ENCODE results near the gene ERN1.
A peak's percentile ranks its signal among the peaks of the same experiment; 100 is the strongest.
"Not testable (repeated sequence)": the region's sequence is repeated elsewhere in the genome, so short reads cannot be mapped to it uniquely, and the experiment has no call there.

Gene ERN1

DNA sequence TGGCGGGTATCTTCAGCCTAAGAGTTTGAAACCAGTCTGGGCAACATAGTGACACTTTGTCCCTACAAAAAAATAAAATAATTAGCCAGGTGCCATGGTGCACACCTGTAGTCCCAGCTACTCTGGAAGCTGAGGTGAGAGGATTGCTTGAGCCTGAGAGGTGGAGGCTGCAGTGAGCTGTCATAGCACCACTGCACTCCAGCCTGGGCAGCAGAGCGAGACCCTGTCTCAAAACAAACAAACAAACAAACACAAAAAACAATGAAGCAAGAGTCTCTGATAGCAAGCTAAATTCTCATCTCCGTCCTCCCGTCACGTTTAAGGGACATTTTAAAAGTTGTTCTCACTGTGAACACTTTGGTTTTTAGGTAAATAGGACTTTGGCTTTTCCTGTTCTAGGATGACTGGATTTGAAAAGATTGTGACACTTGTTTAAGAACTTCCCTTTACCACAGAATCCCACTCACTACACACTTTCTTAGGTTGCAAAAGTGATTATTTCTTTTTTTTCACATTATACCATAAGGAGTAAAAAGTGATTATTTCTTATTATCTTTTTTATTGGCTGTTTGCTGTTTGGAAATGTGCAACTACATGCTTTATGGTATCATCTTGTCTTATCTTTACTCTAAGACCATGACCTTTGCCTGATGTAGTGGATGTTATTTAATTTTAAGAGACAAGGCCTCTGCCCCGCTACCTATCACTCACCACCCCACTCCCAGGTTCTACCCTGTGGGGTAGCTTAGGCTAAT, 4.4 kb upstream of the ERN1 start:
- no peak for FAIRE-seq

DNA sequence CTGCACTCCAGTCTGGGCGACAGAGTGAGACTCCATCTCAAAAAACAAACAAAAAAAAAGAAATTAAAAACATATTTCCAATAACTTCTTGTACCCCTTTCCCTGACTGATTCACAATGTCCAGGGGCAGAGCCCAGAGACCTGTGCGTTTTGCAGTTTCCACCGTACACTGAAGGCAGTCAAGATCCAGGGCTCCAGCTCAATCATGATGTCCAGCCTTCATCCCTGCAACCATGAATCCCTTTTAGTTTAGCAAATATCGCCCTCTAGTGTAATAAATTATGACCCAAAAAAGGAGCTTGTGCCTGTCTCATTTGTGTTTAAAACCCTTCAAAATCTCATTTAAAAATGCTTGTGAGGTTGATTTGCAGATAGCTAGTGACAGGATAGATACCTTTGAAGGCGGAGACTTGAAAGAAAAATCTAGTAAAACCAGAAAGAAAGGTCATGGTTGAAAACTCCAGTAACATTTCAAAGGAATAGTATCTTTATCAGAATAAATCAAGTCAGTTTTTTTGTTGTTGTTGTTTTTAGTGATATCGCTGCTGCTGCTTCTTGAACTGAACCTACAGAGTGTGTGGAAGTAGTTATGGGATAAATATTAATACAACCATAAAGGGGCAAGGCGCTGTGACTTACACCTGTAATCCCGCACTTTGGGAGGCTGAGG, 3.7 kb upstream of the ERN1 start:
- FAIRE-seq = peak; percentile 60

DNA sequence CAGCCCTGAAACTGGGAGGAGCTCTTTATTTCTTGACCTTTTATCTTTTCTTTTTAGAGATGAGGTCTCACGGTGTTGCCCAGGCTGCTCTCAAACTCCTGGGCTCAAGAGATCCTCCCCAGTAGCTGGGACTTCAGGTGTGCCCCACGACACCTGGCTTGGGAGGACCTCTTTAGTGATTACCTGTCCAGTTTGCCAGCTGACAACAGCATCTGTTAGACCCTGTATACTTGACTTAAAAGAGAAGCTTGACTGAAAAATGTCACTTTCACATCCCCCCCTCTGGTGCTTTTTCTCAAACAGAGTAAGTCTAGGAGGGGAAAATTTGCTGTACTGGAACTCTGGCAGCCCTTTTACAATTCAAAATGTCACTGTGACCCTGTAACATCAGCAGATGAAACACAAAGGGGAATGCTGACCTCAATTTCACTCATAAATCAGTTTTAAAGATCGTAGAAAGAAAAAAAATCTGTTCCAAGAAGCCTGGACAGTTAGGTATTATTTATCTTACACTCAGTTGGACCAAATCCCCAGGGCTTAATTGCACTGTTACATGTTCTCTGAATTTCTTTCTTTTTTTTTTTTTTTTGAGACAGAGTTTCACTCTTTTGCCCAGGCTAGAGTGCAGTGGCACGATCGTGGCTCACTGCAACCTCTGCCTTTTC, 1.8 kb upstream of the ERN1 start:
- peak; percentile 96 for FAIRE-seq

DNA sequence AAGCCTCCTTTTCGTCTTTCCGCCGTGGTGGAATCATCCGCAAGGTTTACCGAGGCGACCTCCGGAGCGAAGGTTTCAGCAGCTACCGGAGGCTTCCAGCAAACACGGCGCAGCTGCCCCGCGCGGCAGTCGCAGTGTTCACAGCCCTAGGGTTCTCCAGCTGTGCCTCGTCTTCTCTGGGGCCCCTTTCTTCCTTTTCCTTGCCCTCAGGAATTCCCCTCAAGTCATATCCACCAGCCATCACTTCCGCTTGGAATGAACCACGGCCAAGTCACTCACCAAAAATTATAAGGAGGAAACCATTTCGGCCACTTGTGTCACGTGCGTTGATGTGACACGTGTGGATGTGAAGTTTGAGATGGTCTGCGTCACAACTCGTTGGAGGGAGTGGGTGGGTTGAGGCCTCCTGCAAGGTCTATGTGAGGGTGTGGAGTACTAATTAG, 636 bp upstream of the ERN1 start:
- FAIRE-seq = no peak

DNA sequence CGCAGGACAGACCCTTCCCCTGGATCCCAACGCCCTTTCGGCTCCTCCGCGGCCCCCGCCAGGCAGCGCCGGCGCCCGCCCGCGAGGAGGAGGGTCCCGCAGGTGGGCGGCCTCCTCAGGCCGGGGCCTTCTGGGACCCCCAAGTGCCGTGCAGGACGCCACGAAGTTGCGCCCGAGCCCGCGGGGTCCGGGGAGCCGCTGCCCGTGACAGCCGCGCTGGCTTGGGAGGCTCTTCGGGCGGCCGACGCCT, 504 bp downstream of the ERN1 start:
- FAIRE-seq = no peak

DNA sequence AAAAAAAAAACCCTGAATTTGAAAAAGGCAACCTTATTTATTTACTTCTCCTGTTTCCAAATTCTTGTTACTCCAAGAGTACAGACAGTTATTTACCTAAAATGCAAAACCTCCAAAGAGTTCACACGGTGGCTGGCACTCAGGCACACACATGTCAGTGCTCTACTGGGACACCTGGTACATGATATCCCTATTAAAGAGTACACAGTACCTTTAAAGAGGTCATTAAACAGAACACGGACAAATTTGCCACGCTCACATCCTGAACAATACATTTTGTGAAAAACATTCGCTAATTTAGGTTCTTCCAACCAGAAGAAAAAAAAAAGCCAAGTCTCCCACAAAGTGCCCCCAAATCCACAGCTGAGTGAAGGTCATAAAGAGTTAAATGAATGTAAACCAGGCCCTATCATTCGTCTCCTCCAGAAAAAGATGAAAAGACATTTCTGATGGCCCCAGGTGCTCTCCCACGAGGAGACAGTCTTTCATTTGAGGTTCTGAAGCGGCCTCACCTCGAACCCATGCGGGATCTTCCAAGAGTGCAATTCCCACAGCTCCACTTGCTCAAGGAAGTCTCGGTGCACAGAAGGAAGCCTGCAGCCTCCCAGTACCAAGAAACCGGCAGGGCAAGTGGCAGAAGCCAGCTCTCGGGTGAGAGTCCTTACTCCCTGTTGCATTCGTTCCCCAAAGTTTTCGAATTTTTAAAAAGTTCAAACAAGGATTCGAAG, 993 bp downstream of the ERN1 start:
- no peak for FAIRE-seq

DNA sequence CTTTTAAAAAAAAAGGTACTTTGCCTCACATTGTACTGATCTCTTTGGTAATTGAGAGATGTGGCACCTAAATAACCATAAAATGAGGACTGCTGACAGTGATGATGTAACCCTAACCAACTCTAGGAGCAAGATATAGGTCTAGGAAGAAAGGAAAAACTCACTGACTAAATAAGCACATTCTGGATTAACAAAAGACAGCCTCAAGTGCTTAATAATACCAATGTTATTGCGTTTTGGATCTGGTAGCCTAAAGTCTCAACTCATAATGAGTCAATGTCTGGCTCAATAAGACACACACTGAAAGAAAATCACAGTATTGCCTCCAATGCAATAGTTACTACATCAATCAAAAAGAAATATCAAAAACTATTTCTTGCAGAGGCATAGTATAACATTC, 3.0 kb downstream of the ERN1 start:
- FAIRE-seq = no peak

DNA sequence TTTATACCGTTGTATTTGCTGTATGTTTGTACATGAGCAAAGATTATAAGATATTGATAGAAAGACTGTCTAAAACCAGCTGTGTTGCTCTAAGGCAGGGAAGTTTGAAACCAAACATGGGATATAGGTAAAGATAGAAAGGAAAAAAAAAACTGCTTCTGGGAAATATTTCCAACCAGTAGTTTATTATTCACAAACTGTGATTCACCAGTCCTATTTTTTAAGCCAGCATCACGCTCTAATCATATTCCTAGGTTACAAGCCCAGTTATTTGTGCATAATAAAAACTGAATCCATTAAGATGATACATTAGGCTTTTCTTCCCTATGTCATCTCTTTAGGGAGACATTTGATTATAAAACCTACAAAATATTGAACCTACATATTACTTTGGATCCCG, 4.0 kb downstream of the ERN1 start:
- FAIRE-seq = no peak

DNA sequence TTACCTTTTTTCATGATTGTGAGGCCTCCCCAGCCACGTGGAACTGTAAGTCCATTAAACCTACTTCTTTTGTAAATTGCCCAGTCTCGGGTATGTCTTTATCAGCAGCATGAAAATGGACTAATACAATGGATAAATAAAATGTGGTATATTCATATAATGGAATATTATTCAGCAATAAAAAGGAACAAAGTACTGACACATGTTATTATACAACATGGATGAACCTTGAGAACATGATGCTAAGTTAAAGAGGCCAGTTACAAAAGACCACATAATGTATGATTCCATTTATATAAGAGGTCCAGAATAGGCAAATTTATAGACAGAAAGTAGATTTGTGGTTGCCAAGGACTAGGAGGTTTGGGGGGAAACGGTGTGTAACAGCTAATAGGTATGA, 5.3 kb downstream of the ERN1 start:
- FAIRE-seq = no peak

DNA sequence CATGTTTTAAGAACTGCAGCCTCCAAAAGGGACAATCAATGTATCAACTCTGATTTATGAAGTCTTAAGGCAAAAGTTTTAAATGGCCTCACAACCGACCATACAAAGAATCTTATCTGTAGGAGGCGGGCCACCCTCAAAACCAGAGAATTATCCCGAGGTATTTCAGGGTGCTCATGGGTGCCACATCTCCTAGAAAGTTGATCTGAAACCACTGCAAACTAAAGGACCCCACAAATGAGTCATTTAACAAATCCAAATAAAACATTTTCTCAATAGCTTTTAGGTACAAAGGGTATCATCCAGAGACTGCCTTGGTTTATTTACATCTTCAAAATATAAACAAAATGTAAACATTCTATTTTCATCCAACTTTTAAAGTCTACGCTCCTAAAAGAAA, 6.8 kb downstream of the ERN1 start:
- no peak for FAIRE-seq

DNA sequence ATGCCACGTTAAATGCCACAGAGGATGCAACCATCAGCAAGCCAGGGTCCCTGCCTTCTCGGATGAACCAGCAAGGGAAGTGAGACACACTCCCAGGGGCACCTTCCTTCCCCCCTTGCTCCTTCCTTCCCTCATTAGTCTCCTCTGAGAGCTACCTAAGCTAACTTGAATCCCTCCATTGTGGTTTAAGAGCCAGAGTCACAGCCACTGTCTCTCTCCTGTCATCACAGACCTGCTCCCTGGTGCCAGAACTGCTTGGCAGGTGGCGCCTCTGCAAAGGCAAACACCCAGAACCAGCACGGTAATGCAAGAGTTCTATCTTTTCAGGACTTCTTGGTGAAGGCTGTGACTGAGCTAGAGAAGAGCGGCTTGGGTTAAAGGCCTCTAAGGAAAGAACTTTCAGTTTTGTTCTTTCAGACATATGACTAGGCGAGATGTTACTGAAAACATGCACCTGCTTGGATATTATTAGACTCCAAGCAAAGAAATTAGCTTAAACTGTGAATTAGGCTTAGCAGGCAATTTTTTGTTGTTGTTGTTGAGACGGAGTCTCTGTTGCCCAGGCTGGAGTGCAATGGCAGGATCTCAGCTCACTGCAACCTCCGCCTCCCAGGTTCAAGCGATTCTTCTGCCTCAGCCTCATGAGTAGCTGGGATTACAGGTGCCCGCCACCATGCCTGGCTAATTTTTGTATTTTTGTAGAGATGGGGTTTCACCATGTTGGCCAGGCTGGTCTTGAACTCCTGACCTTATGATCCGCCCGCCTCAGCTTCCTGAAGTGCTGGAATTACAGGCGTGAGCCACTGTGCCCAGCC, 8.8 kb downstream of the ERN1 start:
- FAIRE-seq = not testable (repeated sequence)

DNA sequence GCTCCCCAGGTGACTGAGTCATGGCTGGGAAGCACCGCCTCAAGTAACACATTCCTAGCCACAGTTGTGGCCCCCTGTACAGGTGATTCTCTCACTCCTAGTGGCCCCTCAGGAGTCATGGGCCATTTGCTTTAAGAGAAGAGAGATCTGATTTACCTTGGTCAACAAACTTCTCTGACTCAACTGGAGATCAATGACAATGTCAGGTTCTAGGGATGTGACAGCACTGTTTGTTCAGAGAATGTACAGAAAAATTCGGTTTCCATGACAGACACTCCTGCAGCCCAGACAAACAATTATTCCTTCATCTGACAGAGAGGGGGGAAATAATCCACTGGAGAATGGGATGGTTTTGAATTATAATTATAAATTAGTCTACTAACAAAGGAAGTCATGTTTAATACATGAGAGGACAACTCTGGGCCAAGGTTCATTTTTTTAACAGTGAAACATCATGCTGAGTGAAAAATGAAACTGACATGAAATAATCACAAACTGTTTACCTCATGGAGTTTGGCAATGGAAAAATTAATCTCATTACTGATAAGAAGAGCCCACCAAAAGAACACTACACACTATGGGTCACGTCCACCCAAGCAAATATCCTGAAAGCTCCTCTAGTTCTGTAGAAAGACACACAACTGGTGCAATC, 9.7 kb downstream of the ERN1 start:
- FAIRE-seq = no peak

DNA sequence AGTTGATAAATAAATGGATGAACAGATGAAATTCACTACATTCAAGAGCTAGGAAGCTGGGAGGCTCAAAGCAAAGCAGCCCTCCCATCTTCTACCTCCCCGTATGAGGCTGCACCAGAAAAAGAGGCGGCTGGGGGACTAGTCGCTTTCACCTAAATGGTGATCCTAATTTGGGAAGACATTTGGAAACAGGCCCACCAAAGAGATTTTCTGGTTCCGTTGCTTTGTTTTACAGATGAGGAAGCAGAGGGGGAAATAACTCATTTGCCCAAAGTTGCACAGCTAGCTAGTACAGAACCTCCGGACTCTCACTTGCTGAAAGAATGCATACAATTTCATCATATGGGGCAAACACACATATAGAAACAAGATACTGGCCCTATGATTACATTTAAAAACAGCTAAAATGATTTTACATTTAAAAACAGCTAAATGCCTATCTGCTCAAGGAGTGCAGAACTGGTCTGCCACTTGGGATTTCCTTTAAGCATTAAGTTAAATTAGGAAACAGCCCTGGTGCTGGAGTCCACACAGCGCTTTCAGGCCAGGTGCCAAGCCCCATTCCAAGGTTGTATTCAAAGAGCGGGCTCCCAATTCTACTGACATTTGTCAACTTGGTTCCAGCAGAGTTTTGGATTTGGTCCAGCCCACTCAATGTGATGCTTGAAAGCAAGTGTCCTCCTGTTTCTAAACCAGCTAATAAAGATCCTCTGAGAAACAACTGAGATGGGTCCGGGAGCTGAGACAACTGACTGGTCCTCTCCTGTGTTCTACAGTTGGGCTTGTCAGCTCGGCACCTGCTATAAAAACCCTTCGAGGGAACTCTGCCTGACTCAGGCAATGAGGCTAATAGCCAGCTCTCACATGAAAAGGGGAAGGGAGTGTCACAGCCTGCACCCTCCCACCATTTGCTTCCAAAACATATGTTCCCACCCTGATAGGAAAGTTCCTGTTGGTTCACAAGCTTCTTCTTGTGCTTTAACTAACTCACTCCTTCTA, 11.7 kb downstream of the ERN1 start:
- FAIRE-seq = no peak

DNA sequence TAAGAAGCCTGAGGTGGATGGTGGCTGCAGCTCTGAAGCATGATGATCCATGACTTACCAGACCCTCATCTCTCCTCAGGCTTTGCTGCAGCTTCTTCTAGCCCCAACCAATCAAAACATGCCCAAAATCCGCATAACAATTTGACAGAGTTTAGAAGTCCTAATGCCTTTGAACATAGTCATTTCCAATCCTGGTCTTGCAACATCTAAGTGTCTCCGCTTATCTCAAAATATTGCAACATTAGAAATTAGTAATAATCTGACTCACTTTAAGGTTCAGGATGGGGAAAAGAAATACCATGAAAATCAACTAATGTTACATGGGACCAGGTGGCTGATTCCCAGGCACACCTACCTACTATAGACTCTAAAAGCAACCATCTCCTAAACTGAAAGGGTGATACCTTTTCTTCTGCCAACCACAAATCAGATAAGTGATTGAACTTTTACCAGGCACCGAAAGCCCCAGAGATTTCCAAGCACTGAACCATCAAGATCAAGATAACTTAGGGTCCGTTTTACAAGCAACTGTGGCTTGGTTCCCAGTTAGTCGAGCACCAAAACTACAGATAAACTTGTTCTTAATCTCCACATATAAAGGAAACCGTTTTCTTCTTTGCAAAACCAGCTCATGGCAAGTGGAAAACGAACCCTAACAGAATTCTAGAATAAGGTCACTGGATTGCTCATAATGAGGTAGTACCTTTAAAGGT, 14.0 kb downstream of the ERN1 start:
- no peak for FAIRE-seq

DNA sequence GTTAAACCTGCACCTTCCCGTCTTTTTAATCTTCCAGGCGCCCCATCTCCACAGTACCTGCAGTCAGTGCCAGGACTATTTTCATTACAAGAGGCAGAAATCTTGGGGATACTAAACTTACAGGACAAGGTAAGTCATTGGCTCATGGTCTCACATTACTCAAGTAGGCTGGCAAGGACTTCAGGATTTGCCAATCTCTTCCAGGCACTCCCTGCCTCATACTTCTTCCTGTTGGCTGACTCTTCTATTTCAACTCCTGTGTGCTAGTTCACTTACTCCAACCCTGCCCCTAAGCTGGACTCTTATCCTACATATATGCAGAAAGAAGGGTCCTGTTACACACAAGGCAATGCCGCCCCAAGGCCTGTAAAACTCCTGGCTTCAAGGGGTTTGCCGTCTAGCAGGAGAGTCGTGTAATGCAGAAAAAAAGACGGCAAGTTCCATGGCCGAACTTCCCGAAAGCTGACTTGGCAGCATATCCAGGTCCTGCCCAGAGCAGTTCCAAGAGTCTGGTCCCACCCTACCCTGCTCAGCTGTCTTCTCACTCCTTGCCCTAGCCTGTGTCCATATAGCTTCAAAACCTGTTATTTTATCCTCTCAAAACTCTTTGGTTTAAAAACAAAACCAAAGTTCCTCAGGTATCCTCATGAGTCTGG, 14.8 kb downstream of the ERN1 start:
- FAIRE-seq = no peak

DNA sequence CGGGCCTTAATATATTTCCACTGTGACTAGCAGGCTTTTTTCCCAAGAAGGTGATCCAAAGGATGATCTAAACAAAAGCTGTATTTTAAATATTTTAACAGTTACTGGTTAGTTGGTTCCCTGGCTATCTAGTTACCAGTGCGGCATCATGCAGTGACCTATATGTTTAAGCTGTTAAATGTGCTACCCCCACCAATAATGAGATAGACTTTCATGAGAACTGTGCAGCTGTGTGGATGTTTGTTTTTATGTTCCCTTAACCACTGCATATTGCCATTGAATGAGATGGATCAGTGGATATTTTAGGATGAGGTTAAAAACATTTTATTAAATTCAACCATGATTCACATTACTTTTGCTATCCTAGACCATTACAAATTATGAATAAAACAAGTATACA, 16.9 kb downstream of the ERN1 start:
- FAIRE-seq = no peak

DNA sequence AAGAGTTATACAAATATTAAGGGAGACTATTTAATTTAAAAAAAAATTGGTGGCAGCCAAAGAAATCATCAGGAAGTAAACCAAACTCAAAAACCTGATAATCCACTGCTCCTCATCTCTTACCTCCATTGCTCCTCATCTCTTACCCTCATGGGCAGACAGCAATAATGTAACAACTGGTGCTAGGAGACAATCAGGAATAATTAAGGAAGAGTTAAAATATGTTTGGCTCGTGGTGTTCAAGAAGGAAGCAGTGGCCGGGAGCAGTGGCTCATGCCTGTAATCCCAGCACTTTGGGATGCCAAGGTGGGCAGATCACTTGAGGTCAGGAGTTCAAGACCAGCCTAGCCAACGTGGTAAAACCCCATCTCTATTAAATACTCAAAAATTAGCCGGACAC, 18.1 kb downstream of the ERN1 start:
- FAIRE-seq = no peak

DNA sequence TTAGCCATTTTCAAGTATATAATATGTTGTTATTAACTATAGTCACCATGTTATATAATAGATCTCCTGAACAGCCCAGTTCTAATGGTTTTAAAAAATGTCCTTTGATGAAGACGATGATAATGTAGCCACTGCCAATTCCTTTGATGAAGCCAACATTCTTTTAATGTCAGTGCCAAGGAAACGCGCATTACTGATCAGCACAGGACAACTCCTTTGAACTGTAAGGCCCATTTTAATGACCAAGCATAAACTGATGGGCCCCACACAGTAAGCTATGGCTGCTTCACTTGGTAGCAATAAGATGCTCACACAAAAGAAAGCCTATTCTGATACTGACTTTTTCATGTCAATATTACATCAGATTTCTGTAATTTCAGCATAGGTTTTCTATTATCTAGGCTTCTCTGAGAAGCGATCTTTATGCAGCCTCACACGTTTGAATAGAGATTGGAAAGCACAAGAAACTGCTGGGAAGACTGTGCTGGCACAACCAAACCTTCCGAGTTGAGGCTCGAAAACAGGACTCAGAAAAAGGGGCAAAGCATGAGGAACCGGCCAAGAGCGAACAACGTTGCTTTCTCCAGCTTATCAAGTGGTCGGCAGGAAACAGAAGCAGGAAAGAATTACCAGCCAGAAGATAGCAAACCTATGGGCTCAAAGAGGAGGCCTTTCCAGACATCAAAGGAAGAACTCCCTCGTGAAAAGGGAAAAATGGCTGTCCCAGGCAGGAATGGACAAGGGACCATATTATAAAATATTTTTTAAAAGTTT, 19.4 kb downstream of the ERN1 start:
- no peak for FAIRE-seq

DNA sequence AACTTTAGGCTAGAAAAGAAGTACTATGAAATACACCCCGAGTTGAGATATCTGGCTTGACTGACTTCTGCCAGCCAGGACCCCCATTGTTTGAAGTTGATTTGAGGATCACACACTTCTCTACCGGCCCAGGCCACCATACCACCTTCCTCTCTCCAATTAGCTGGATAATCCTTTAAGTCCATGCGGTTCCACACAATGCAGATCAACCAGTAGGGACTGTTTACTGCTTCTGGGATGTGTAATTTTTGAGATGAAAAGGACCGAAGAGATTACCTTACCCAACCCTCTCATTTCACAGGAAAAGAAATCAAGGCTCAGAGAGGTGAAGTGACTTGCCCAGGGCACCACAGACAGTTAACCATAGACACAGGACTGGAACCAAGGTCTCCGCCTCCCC, 20.5 kb downstream of the ERN1 start:
- no peak for FAIRE-seq

Data from endometrium (tissue), 2 donors.